Esophagus squamous epithelium (tissue), 4 donors: ENCODE results near the gene CD8B2.

Experiments
- CTCF ChIP-seq, 6 experiments: fragments of 450-650 bp in 4 of 6; fragments of 200-600 bp in 2 of 6; sonication (generic) in 2 of 6; IDR thresholded peaks; one replicate each; pipeline ENCODE4 v1.5.1; 2016 to 2019; ENCODE audit warnings: antibody characterized with exemption in 6 of 6, mild to moderate bottlenecking in 4 of 6, moderate library complexity in 4 of 6
- POLR2A ChIP-seq, 4 donors: fragments of 450-650 bp; IDR thresholded peaks; one replicate each; pipeline ENCODE4 v1.6.1; 2017; ENCODE audit warnings: antibody characterized with exemption in 4 of 4, mild to moderate bottlenecking in 4 of 4, moderate library complexity in 3 of 4

GRCh38 chr2:106534471-106534870 is 47.3 kb downstream of the CD8B2 start:
- TF ChIP-seq CTCF (IDR thresholded peaks at IDR 0.05) (no peak), POLR2A (IDR thresholded peaks at IDR 0.05) (no peak)
